H1 (cell line): ENCODE data around the gene TNKS2. TPM values are rescaled to one million over a fixed set of nuclear protein-coding genes. Genes with fewer than 3 reads are reported as not detected.

ENCODE experiments used
- CTCF ChIA-PET: fragments of 300-600 bp; sonication (Branson Sonifier 250); formaldehyde crosslinking; loops from one replicate; lab custom pipeline; 2021; ENCODE audit not compliant: partially characterized antibody; lab: Charles Lee
- POLR2A ChIA-PET: fragments of 300-600 bp; sonication (Branson Sonifier 250); formaldehyde crosslinking; loops from one replicate; lab custom pipeline; 2021; ENCODE audit warnings: inconsistent platforms; ENCODE audit not compliant: partially characterized antibody; lab: Charles Lee
- DNase-seq, 2 experiments: peaks; one replicate each; pipeline versions ENCODE4 v3.0.0 to v3.0.0-alpha.2; 2010 to 2022; ENCODE audit warnings: low spot score in 2 of 2, low read depth in 1 of 2, mixed read lengths in 1 of 2
- FAIRE-seq: peaks from 2 replicates; lab custom pipeline; 2011; peaks lifted over from hg19 to GRCh38; lab: Jason Lieb, UNC
- H2AFZ ChIP-seq: 2 replicates; pipeline ENCODE4 v1.8.1; 2012; ENCODE audit warnings: low read length, inconsistent platforms
- H2AK5ac ChIP-seq: 2 replicates; pipeline ENCODE4 v1.6.1; 2013; ENCODE audit warnings: low read depth, low read length
- H2BK120ac ChIP-seq: replicated peaks from 2 replicates; pipeline ENCODE3; 2013; ENCODE audit warnings: low read depth, low read length, inconsistent platforms
- H2BK12ac ChIP-seq: 2 replicates; pipeline ENCODE4 v1.6.1; 2013; ENCODE audit warnings: low read depth, low read length
- H2BK15ac ChIP-seq: 2 replicates; pipeline ENCODE4 v1.6.1; 2013; ENCODE audit warnings: low read length
- H2BK20ac ChIP-seq: 2 replicates; pipeline ENCODE4 v1.6.1; 2013; ENCODE audit warnings: low read length
- H2BK5ac ChIP-seq: 2 replicates; pipeline ENCODE4 v1.6.1; 2013; ENCODE audit warnings: low read depth, low read length
- H3K14ac ChIP-seq: 2 replicates; pipeline ENCODE4 v1.6.1; 2013; ENCODE audit warnings: inconsistent platforms; ENCODE audit not compliant: insufficient read length
- H3K18ac ChIP-seq: 2 replicates; pipeline ENCODE4 v1.6.1; 2013; ENCODE audit warnings: low read length; ENCODE audit errors: extremely low read depth
- H3K23ac ChIP-seq: 2 replicates; pipeline ENCODE4 v1.6.1; 2013; ENCODE audit warnings: inconsistent platforms; ENCODE audit not compliant: insufficient read length
- H3K23me2 ChIP-seq: 2 replicates; pipeline ENCODE4 v1.6.1; 2013; ENCODE audit warnings: low read depth, low read length
- H3K27ac ChIP-seq: 2 replicates; pipeline ENCODE4 v1.6.1; 2011; ENCODE audit warnings: low read depth, low read length, inconsistent platforms
- H3K27me3 ChIP-seq, 4 experiments: replicated peaks in 1 of 4; 1 replicate in 1 of 4; 2 replicates in 3 of 4; pipeline versions ENCODE4 v1.6.1 to v1.8.1; 2011 to 2013; ENCODE audit warnings: low read length in 3 of 4, mild to moderate bottlenecking in 3 of 4, inconsistent platforms in 2 of 4, mixed read lengths in 2 of 4, moderate library complexity in 1 of 4; ENCODE audit not compliant: control insufficient read depth in 3 of 4, insufficient read depth in 3 of 4; ENCODE audit errors: extremely low read depth in 1 of 4
- H3K36me3 ChIP-seq, 4 experiments: 2 replicates each; pipeline versions ENCODE4 v1.6.1 to v1.8.1; 2011 to 2013; ENCODE audit warnings: mild to moderate bottlenecking in 4 of 4, low read length in 3 of 4, moderate library complexity in 2 of 4, control low read depth in 1 of 4, inconsistent platforms in 1 of 4; ENCODE audit not compliant: insufficient read depth in 4 of 4, control insufficient read depth in 2 of 4
- H3K4ac ChIP-seq: replicated peaks from 2 replicates; pipeline ENCODE3; 2013; ENCODE audit warnings: low read length, low read depth, mixed read lengths, inconsistent platforms; ENCODE audit not compliant: insufficient read length
- H3K4me1 ChIP-seq, 4 experiments: replicated peaks in 1 of 4; 1 replicate in 1 of 4; 2 replicates in 3 of 4; pipeline versions ENCODE4 v1.6.1 to v1.8.1; 2011 to 2013; ENCODE audit warnings: low read length in 3 of 4, inconsistent platforms in 2 of 4, mixed read lengths in 1 of 4; ENCODE audit not compliant: insufficient read depth in 4 of 4, control insufficient read depth in 3 of 4
- H3K4me2 ChIP-seq, 2 experiments: 2 replicates each; pipeline versions ENCODE4 v1.6.1 to v1.8.1; 2011 to 2013; ENCODE audit warnings: low read depth in 2 of 2, low read length in 2 of 2, control low read depth in 1 of 2, inconsistent platforms in 1 of 2, mild to moderate bottlenecking in 1 of 2; ENCODE audit not compliant: insufficient read depth in 1 of 2
- H3K4me3 ChIP-seq, 4 experiments: fragments of 200-600, 300-600 bp in 1 of 4; sonication (generic), shearing (Covaris generic), sonication (Bioruptor Twin) in 1 of 4; 2 replicates each; pipeline versions ENCODE4 v1.5.1 to v1.8.1; 2011 to 2016; ENCODE audit warnings: low read length in 4 of 4, low read depth in 3 of 4, control low read depth in 2 of 4, inconsistent platforms in 2 of 4, mild to moderate bottlenecking in 2 of 4, mixed read lengths in 1 of 4, moderate library complexity in 1 of 4; ENCODE audit not compliant: insufficient read depth in 2 of 4; ENCODE audit errors: extremely low read depth in 1 of 4
- H3K56ac ChIP-seq: replicated peaks from 2 replicates; pipeline ENCODE3; 2013; ENCODE audit warnings: low read depth, mild to moderate bottlenecking, mixed read lengths, low read length, inconsistent platforms; ENCODE audit not compliant: insufficient read length
- H3K79me1 ChIP-seq: 2 replicates; pipeline ENCODE4 v1.6.1; 2013; ENCODE audit warnings: low read depth, low read length, control low read depth
- H3K79me2 ChIP-seq, 2 experiments: 2 replicates each; pipeline versions ENCODE4 v1.6.1 to v1.8.1; 2012 to 2013; ENCODE audit warnings: low read length in 2 of 2, mild to moderate bottlenecking in 2 of 2, inconsistent platforms in 1 of 2; ENCODE audit not compliant: insufficient read depth in 2 of 2, control insufficient read depth in 1 of 2
- H3K9ac ChIP-seq, 4 experiments: replicated peaks in 1 of 4; 1 replicate in 1 of 4; 2 replicates in 3 of 4; pipeline versions ENCODE4 v1.6.1 to v1.8.1; 2011 to 2013; ENCODE audit warnings: low read depth in 3 of 4, low read length in 3 of 4, control low read depth in 2 of 4, mild to moderate bottlenecking in 2 of 4, moderate library complexity in 2 of 4, inconsistent platforms in 1 of 4; ENCODE audit errors: extremely low read depth in 1 of 4
- H3K9me3 ChIP-seq, 2 experiments: 2 replicates each; pipeline versions ENCODE4 v1.6.1 to v1.8.1; 2012 to 2013; ENCODE audit warnings: mild to moderate bottlenecking in 2 of 2, moderate library complexity in 2 of 2, control low read depth in 1 of 2, inconsistent platforms in 1 of 2, low read depth in 1 of 2, low read length in 1 of 2, mixed read lengths in 1 of 2; ENCODE audit not compliant: insufficient read depth in 2 of 2
- H4K20me1 ChIP-seq, 2 experiments: replicated peaks in 1 of 2; 2 replicates each; pipeline versions ENCODE3 to v1.8.1; 2011 to 2013; ENCODE audit warnings: inconsistent platforms in 2 of 2, low read length in 2 of 2, mild to moderate bottlenecking in 1 of 2; ENCODE audit not compliant: insufficient read depth in 2 of 2, control insufficient read depth in 1 of 2
- H4K5ac ChIP-seq: 2 replicates; pipeline ENCODE4 v1.6.1; 2013; ENCODE audit warnings: low read length, low read depth, mixed read lengths, inconsistent platforms; ENCODE audit not compliant: insufficient read length
- H4K8ac ChIP-seq: 2 replicates; pipeline ENCODE4 v1.8.0; 2013; ENCODE audit warnings: mild to moderate bottlenecking, moderate library complexity, low read length, inconsistent platforms; ENCODE audit not compliant: insufficient read depth; ENCODE audit errors: extremely low read depth
- H4K91ac ChIP-seq: replicated peaks from 2 replicates; pipeline ENCODE3; 2013; ENCODE audit warnings: low read length, mixed read lengths, inconsistent platforms; ENCODE audit not compliant: insufficient read length
- GABPA ChIP-seq: IDR thresholded peaks from 2 replicates; pipeline ENCODE4 v1.6.1; 2011; ENCODE audit warnings: mild to moderate bottlenecking, low read length, moderate library complexity, borderline replicate concordance; ENCODE audit not compliant: insufficient read depth
- JUN ChIP-seq: IDR thresholded peaks from 2 replicates; pipeline ENCODE4 v1.6.1; 2011; ENCODE audit warnings: low read depth, mild to moderate bottlenecking, improper control_type of control experiment, low read length
- POU5F1 ChIP-seq: IDR thresholded peaks from 2 replicates; pipeline ENCODE4 v1.6.1; 2011; ENCODE audit warnings: low read depth, mild to moderate bottlenecking, low read length, moderate library complexity
- SIRT6 ChIP-seq: IDR thresholded peaks from one replicate; pipeline ENCODE4 v1.7.1; 2012; ENCODE audit warnings: low read length, inconsistent platforms
- WGBS, 2 experiments: shearing (Covaris generic) in 1 of 2; methylation state at CpG; one replicate each; pipeline versions ENCODE4 v1.1.6 to v1.1.7; 2013 to 2015; ENCODE audit warnings: low lambda C conversion rate in 2 of 2, mixed read lengths in 2 of 2, inconsistent platforms in 1 of 2, low coverage in 1 of 2, missing lambda C conversion rate in 1 of 2; ENCODE audit not compliant: insufficient replicate concordance in 2 of 2, insufficient coverage in 1 of 2, insufficient read length in 1 of 2; ENCODE audit errors: extremely low coverage in 1 of 2, missing lambda C conversion rate in 1 of 2; 5-methylcytosine and 5-hydroxymethylcytosine counted together
- polyA plus RNA-seq, 7 experiments: library from polyadenylated mRNA; depleted of rRNA in 3 of 7; stranded (reverse) in 5 of 7; unstranded in 2 of 7; fragments of >200 nt in 5 of 7; fragments of 200-250 nt in 2 of 7; gene quantifications; 1 replicate in 5 of 7; 2 replicates in 1 of 7; 4 replicates in 1 of 7; pipeline versions ENCODE4 v1.2.1 to v1.2.3, GENCODE V29; 2011 to 2013; ENCODE audit warnings: missing spikeins in 2 of 7, mixed read lengths in 2 of 7
- total RNA-seq: library from RNA; stranded (reverse); fragmentation: NEBNext Ultra II Directional; extraction: Animal tissue kit (Norgen Biotek cat#: 25700); gene quantifications from 2 replicates; pipeline ENCODE4 v1.2.1, GENCODE V29; 2021

The TNKS2 gene
- total and polyA plus RNA-seq, 2 of the 8 experiments (the other 6 are each of a cell fraction or from before 2014, with no cell fraction given), result 23.3 to 73.6 TPM

DNA sequence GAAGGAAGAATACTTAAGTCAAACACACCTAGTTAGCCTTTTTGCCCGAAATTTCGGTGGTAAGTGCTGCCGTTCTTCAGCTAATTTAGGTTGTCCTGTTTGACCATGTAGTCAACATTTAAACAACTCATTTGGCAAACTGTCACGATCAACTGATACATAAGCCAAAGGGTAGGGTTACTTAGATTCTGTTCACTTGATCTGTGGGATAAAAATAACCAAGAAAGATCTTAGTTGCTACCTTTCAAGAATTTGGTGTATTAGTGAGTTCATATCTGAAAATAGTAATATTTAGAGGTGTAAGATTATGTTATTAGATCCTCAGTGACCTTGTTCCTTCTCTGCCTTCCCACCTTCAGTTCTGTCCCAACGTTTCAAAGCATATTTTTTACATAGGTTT is 2.0 kb downstream of the TNKS2 start:
- Histone ChIP-seq H3K9me3 (no peaks in the 10 kb centered on the region), H3K36me3 (peaks cover 3 to 12% (median 6%) of the 10 kb centered on the region in 4 experiments; a peak in 7 of 8 replicates), H3K56ac (no peak overlapping the region), H3K4me1 (peaks cover 2 to 13% (median 8%) of the 10 kb centered on the region in 4 experiments), H4K8ac (no peak overlapping the region), H2BK12ac (no peak overlapping the region), H3K23me2 (peaks cover 6% of the 10 kb centered on the region), H3K14ac (no peak overlapping the region), H3K4me2 (peak overlapping the region; percentile 71 to 85), H2BK120ac (no peak overlapping the region), H3K4me3 (peak overlapping the region; percentile 70 to 96 (median 92); a peak in 6 of 8 replicates), H4K5ac (no peak overlapping the region), H2BK20ac (no peak overlapping the region), H3K9ac (peak overlapping the region in 1 of 4 experiments; percentile 31; a peak in 1 of 7 replicates), H3K27me3 (no peaks in the 10 kb centered on the region), H2AFZ (no peak overlapping the region), H3K18ac (no peak overlapping the region), H2BK5ac (no peak overlapping the region), H3K79me2 (peaks cover 35 to 77% of the 10 kb centered on the region in 2 experiments), H2BK15ac (no peak overlapping the region), H3K23ac (no peak overlapping the region), H3K79me1 (peaks cover 4% of the 10 kb centered on the region; the same call in 1 of the 2 replicates), H4K20me1 (peaks cover 10 to 14% of the 10 kb centered on the region in 2 experiments), H3K4ac (no peak overlapping the region), H3K27ac (no peak overlapping the region), H2AK5ac (no peak overlapping the region), H4K91ac (no peak overlapping the region)
- 81% methylated on average over 5 of the region's 5 CpGs; no CpG with 5 or more reads in 1 of the 2 experiments for WGBS, 2 experiments
- no peak for FAIRE-seq
- TF ChIP-seq JUN (no peak), GABPA (no peak), SIRT6 (no peak), POU5F1 (no peak)
- DNase-seq, result no peak
- POLR2A ChIA-PET, result interaction anchor here (0.9 to 2.1 kb wide), 2 partner anchors 8 to 12 kb away, joined by 3 to 8 read pairs; no protein-coding TSS in a partner anchor
- CTCF ChIA-PET, result no interaction called here
